ENCODE results near the gene LMCD1.

The LMCD1 gene

GRCh38 chr3:8538223-8538622 lies 36.6 kb downstream of the LMCD1 start:
- Histone ChIP-seq H3K9me3 (ENCODE audit: low read length) (peaks cover 5% of the 10 kb centered on the region), H3K4me1 (ENCODE audit: insufficient read depth, low read length) (peaks cover 11% of the 10 kb centered on the region), H3K36me3 (ENCODE audit: insufficient read depth, low read length) (no peaks in the 10 kb centered on the region), H3K27me3 (ENCODE audit: insufficient read depth, low read length) (no peaks in the 10 kb centered on the region), H3K4me3 (ENCODE audit: low read length) (no peak overlapping the region), H2AFZ (ENCODE audit: low read depth, low read length) (no peak overlapping the region)

DNA sequence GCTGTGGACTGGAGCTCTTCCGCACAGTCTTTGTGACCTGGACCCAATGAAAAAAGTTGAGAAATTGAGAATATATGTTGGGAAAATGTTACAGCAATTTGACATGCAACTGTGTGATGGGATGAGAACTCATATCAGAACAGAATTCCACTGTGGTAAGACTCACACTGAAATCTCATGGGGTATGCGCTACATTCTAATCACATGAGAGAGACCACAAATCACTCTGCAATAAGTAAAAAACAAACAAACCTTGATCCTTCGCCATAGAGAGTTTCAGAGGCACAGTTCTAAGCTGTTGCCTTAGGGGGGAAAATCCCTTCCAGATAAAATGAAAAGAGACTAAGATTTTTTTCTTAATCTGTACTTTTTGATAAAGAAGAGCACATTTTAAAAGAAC lies 37.3 kb downstream of the LMCD1 start:
- Histone ChIP-seq H3K4me1 (ENCODE audit: insufficient read depth, low read length) (peaks cover 11% of the 10 kb centered on the region), H3K36me3 (ENCODE audit: insufficient read depth, low read length) (no peaks in the 10 kb centered on the region), H3K9me3 (ENCODE audit: low read length) (peaks cover 5% of the 10 kb centered on the region), H3K4me3 (ENCODE audit: low read length) (no peak overlapping the region), H2AFZ (ENCODE audit: low read depth, low read length) (no peak overlapping the region), H3K27me3 (ENCODE audit: insufficient read depth, low read length) (no peaks in the 10 kb centered on the region)

DNA sequence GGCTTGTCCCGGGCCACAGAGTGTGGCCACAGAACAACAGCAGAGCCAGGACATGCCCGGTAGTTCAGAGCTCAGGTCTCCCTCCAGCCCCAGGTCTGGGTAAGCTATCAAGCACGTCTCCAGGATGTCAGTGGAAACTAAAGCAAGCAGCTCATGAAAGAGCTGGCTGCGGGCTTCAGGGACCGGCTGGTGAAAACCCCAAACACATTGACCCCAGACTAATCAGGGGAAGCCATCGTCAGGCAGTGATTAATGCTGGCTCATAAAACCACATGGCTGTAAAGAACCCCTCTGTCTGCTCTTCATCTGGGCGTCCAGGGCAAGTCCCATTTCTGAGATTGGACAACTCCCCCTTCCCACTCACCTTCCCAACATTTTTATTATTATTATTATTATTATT lies 37.8 kb downstream of the LMCD1 start:
- Histone ChIP-seq H3K4me3 (ENCODE audit: low read length) (no peak overlapping the region), H3K36me3 (ENCODE audit: insufficient read depth, low read length) (no peaks in the 10 kb centered on the region), H2AFZ (ENCODE audit: low read depth, low read length) (no peak overlapping the region), H3K9me3 (ENCODE audit: low read length) (peaks cover 5% of the 10 kb centered on the region), H3K4me1 (ENCODE audit: insufficient read depth, low read length) (peaks cover 11% of the 10 kb centered on the region), H3K27me3 (ENCODE audit: insufficient read depth, low read length) (no peaks in the 10 kb centered on the region)

DNA sequence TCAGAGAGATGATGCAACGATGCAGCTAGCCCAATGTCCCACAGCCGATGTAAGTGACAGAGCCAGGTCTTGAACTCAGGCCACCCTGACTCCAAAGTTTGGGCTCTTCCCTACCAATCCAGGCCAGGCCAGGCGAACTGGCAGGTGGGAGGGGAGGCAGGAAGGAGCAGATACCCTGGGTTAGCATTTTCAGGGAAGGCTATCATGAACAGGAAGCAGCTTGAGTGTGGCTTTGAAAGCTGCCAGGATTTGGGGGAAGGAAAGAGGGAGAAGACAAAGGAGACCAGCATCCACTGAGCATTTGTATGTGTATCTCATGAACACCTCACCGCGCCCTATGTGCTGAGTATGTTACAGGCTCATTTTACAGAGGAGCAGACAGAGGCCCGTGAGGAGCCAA lies 38.8 kb downstream of the LMCD1 start:
- H3K27me3 ChIP-seq (ENCODE audit: insufficient read depth, low read length), result no peaks in the 10 kb centered on the region
- no peak overlapping the region for H2AFZ ChIP-seq (ENCODE audit: low read depth, low read length)
- no peak overlapping the region for H3K4me3 ChIP-seq (ENCODE audit: low read length)
- peaks cover 5% of the 10 kb centered on the region for H3K9me3 ChIP-seq (ENCODE audit: low read length)
- no peaks in the 10 kb centered on the region for H3K36me3 ChIP-seq (ENCODE audit: insufficient read depth, low read length)
- H3K4me1 ChIP-seq (ENCODE audit: insufficient read depth, low read length), result peaks cover 8% of the 10 kb centered on the region

DNA sequence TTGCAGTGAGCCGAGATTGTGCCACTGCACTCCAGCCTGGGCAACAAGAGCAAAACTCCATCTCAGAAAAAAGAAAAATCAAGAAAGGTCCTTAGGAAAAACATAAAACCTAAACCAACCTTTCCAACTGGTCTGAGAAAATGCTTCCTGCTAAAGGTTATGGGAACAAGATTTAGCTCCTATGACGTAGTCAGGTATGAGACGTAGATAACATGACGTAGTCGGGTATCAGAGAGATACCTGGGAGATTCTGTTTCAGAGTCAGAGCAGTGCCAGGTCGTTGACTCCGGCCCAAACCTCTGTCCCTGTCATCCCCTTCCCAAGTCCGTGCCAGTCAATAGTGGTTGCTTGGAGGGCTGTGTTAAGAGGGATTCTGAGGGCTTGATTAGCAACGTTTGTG lies 39.9 kb downstream of the LMCD1 start:
- H3K27me3 ChIP-seq (ENCODE audit: insufficient read depth, low read length), result no peaks in the 10 kb centered on the region
- H3K36me3 ChIP-seq (ENCODE audit: insufficient read depth, low read length), result no peaks in the 10 kb centered on the region
- peaks cover 5% of the 10 kb centered on the region for H3K9me3 ChIP-seq (ENCODE audit: low read length)

DNA sequence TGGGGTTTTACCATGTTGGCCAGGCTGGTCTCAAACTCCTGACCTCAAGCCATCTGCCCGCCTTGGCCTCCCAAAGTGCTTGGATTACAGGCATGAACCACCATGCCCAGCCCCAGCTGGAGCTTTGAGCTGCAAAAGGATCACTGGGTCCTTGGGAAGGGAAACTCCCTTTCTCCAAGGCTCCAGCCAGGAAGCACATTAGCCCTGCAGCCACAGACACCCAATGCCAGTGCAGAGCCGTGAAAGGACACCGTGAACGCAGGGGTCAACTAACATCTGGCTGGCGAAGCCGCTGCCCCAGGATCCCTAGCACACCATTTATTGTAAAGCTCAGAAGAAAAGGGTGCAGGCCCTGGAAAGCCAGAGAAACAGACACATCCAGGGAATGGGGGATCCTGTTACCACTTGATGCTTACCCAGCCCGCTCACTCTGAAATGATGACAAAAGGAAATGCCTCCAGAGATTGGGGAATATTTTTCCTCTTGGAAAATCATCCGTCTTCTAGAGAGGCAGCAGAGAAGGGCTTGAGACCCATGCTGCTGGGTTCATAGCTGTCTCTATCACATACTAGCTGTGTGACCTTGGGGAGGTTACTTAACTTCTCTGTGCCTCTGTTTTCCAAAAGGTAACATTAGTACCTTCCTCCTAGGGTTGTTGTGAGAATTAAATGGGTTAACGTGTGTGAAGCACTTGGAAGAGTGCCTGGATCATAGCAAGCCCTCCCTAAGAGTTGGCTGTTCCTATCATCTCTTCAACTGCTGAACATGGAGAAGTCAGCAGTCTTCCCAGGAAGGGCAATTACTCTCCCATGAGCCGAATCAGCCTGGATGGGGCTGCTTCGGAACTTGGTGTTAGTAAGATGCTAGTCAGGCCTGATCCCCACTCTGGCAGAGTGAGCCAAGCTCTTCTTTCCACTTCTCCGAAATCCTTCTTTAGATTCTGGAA lies 40.8 kb downstream of the LMCD1 start:
- H3K36me3 ChIP-seq (ENCODE audit: insufficient read depth, low read length), result no peaks in the 10 kb centered on the region
- no peaks in the 10 kb centered on the region for H3K9me3 ChIP-seq (ENCODE audit: low read length)
- no peaks in the 10 kb centered on the region for H3K27me3 ChIP-seq (ENCODE audit: insufficient read depth, low read length)
- no peaks in the 10 kb centered on the region for H3K4me1 ChIP-seq (ENCODE audit: insufficient read depth, low read length)
- H3K4me3 ChIP-seq (ENCODE audit: low read length), result no peak overlapping the region
- no peak overlapping the region for H2AFZ ChIP-seq (ENCODE audit: low read depth, low read length)

More for the DNA sequence above, 39.9 kb downstream of the LMCD1 start:
- no peak overlapping the region for H3K4me3 ChIP-seq (ENCODE audit: low read length)
- no peaks in the 10 kb centered on the region for H3K4me1 ChIP-seq (ENCODE audit: insufficient read depth, low read length)
- no peak overlapping the region for H2AFZ ChIP-seq (ENCODE audit: low read depth, low read length)

GRCh38 chr3:8546609-8547008 lies 45.0 kb downstream of the LMCD1 start:
- Histone ChIP-seq H3K36me3 (ENCODE audit: insufficient read depth, low read length) (no peaks in the 10 kb centered on the region), H3K4me3 (ENCODE audit: low read length) (no peak overlapping the region), H3K4me1 (ENCODE audit: insufficient read depth, low read length) (peaks cover 10% of the 10 kb centered on the region), H3K9me3 (ENCODE audit: low read length) (no peaks in the 10 kb centered on the region), H2AFZ (ENCODE audit: low read depth, low read length) (no peak overlapping the region), H3K27me3 (ENCODE audit: insufficient read depth, low read length) (no peaks in the 10 kb centered on the region)

DNA sequence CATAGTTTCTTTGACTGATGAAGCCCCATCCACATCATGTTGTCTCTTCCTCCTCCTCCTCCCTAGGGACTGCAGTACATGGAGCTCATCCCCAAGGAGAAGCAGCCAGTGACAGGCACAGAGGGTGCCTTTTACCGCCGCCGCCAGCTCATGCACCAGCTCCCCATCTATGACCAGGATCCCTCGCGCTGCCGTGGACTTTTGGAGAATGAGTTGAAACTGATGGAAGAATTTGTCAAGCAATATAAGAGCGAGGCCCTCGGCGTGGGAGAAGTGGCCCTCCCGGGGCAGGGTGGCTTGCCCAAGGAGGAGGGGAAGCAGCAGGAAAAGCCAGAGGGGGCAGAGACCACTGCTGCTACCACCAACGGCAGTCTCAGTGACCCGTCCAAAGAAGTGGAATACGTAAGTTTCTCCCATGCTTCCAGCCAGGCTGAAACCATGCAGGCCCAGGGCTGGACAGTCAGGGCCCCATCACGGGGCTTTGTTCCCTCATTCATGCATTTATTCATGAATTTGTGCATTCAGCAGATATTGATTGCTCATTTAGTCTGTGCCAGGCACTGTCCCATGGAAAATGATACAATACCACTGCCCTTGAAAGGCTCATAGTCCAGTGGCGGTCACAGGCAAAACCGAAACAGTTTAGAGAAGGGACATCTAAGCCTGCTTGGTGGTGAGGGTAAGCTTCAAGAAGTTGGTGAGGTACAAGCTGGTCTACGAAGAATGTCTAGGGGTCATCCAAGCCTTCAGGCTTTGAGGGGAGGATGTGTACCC lies 47.1 kb downstream of the LMCD1 start:
- H3K36me3 ChIP-seq (ENCODE audit: insufficient read depth, low read length), result no peaks in the 10 kb centered on the region
- peaks cover 10% of the 10 kb centered on the region for H3K4me1 ChIP-seq (ENCODE audit: insufficient read depth, low read length)
- no peaks in the 10 kb centered on the region for H3K27me3 ChIP-seq (ENCODE audit: insufficient read depth, low read length)
- H3K4me3 ChIP-seq (ENCODE audit: low read length), result no peak overlapping the region
- H3K9me3 ChIP-seq (ENCODE audit: low read length), result no peaks in the 10 kb centered on the region
- no peak overlapping the region for H2AFZ ChIP-seq (ENCODE audit: low read depth, low read length)

DNA sequence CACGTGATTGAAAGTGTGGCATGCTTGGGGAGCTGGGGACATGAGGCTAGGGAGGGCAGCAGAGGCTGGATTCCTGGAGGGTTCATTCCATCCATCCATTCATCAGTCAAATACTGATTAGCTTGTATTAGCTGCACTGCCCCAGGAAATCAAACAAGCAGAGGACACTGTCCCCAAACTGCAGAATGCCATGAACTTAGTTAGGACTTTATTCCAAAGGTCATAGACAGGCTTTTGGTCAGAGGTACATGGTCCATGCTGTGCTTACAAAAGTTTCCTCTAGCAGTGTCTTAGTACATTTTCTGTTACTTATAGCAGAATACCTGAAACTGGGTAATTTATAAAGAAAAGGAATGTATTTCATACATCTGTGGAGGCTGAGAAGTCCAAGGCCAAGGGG lies 47.7 kb downstream of the LMCD1 start:
- Histone ChIP-seq H3K9me3 (ENCODE audit: low read length) (no peaks in the 10 kb centered on the region), H2AFZ (ENCODE audit: low read depth, low read length) (no peak overlapping the region), H3K27me3 (ENCODE audit: insufficient read depth, low read length) (no peaks in the 10 kb centered on the region), H3K4me3 (ENCODE audit: low read length) (no peak overlapping the region), H3K4me1 (ENCODE audit: insufficient read depth, low read length) (peaks cover 11% of the 10 kb centered on the region), H3K36me3 (ENCODE audit: insufficient read depth, low read length) (no peaks in the 10 kb centered on the region)

DNA sequence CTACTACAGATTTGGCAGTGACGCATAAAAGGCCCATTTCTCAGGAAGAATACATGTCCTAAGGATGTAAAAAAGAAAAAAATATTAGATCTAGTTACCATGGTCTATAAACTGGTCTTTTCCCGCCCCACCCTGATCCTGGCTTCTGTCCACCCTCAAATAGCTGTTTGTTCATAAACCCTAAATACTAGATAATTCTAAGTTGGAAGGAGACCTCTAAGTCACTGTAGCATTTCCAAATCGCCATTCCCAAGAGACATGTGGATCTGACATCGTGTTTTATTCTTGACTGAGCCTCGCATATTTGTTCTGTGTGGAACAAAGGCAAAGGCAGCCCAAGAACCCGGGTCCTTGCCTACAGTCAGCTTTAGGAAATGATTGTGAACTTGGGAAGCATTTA lies 49.0 kb downstream of the LMCD1 start:
- H3K36me3 ChIP-seq (ENCODE audit: insufficient read depth, low read length), result no peaks in the 10 kb centered on the region
- peaks cover 24% of the 10 kb centered on the region for H3K4me1 ChIP-seq (ENCODE audit: insufficient read depth, low read length)
- H3K9me3 ChIP-seq (ENCODE audit: low read length), result no peaks in the 10 kb centered on the region
- H3K4me3 ChIP-seq (ENCODE audit: low read length), result no peak overlapping the region
- no peak overlapping the region for H2AFZ ChIP-seq (ENCODE audit: low read depth, low read length)
- H3K27me3 ChIP-seq (ENCODE audit: insufficient read depth, low read length), result no peaks in the 10 kb centered on the region

DNA sequence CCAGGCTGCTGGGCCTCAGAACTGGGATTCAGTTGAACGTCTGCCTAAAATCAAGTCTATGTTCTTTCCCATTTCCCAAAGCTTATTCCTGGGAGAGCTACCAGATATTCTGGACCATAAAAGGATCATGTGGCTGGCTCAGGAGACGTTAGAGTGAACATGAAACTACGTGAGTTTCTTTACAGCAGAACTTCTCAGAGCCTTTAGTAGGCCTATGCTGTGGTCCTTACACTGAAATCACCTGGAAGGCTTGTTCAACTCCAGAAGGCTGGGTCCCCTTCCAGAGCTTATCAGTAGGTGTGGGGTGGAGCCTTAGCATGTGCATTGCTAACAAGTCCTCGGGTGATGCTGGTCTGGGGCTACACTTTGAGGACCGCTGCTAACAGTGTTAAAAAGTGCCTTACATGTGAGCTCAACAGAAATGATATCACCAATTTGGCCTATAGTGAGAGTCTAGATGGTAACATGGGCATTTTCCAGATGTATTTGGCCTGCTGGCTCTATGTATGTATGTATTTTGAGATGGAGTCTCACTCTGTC lies 50.7 kb downstream of the LMCD1 start:
- H3K4me3 ChIP-seq (ENCODE audit: low read length), result no peak overlapping the region
- H2AFZ ChIP-seq (ENCODE audit: low read depth, low read length), result no peak overlapping the region
- no peaks in the 10 kb centered on the region for H3K36me3 ChIP-seq (ENCODE audit: insufficient read depth, low read length)
- H3K9me3 ChIP-seq (ENCODE audit: low read length), result no peaks in the 10 kb centered on the region
- H3K4me1 ChIP-seq (ENCODE audit: insufficient read depth, low read length), result peaks cover 30% of the 10 kb centered on the region
- no peaks in the 10 kb centered on the region for H3K27me3 ChIP-seq (ENCODE audit: insufficient read depth, low read length)

GRCh38 chr3:8553405-8553804 lies 51.8 kb downstream of the LMCD1 start:
- Histone ChIP-seq H3K36me3 (ENCODE audit: insufficient read depth, low read length) (no peaks in the 10 kb centered on the region), H2AFZ (ENCODE audit: low read depth, low read length) (no peak overlapping the region), H3K9me3 (ENCODE audit: low read length) (no peaks in the 10 kb centered on the region), H3K4me3 (ENCODE audit: low read length) (no peak overlapping the region), H3K27me3 (ENCODE audit: insufficient read depth, low read length) (no peaks in the 10 kb centered on the region), H3K4me1 (ENCODE audit: insufficient read depth, low read length) (peaks cover 28% of the 10 kb centered on the region)

DNA sequence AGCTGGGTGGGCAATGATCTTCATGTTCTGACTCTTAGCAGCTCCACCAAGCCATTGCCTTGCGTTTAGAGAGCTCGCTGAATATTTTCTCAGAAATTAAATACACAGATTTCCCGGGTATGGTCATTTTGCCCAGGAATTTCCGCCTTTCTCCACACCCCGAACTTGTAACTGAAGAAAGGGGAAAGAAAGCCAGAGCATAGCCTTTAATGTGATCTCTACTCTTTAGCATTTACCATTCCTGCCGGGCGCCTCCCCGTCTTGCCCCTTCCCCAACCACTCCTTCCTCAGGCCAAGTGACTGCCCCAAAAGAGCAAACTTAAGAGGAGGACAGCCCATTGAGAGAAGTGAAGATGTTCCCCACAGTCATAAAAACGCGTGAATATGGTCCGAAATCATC lies 53.1 kb downstream of the LMCD1 start:
- H3K4me1 ChIP-seq (ENCODE audit: insufficient read depth, low read length), result peaks cover 19% of the 10 kb centered on the region

More for the DNA sequence above, 53.1 kb downstream of the LMCD1 start:
- Histone ChIP-seq H2AFZ (ENCODE audit: low read depth, low read length) (no peak overlapping the region), H3K27me3 (ENCODE audit: insufficient read depth, low read length) (no peaks in the 10 kb centered on the region), H3K4me3 (ENCODE audit: low read length) (no peak overlapping the region), H3K9me3 (ENCODE audit: low read length) (no peaks in the 10 kb centered on the region), H3K36me3 (ENCODE audit: insufficient read depth, low read length) (no peaks in the 10 kb centered on the region)

All from neuron (in vitro differentiated cells).